T-cell (primary cell): Measurements from ENCODE around the gene EEF1E1. TPM values are rescaled to one million over a fixed set of nuclear protein-coding genes. Genes with fewer than 3 reads are reported as not detected.

ENCODE experiments used
- ATAC-seq, 4 experiments: fragments of 200-7000 bp in 3 of 4; fragments of 150-1000 bp in 1 of 4; cut with Tn5 transposase; replicated peaks in 1 of 4; 1 replicate in 3 of 4; 2 replicates in 1 of 4; pipeline ENCODE4 v1.10.0; 2021; ENCODE audit warnings: moderate library complexity in 3 of 4, mild to moderate bottlenecking in 2 of 4, moderate number of reproducible peaks in 1 of 4
- CTCF ChIA-PET, 2 donors: fragments of 300-600 bp; sonication (Branson Sonifier 250); formaldehyde crosslinking; loops; one replicate each; lab custom pipeline; 2022; ENCODE audit warnings: antibody characterized with exemption in 2 of 2; lab: Charles Lee
- POLR2A ChIA-PET, 2 donors: fragments of 300-600 bp; sonication (Branson Sonifier 250); formaldehyde crosslinking; loops; one replicate each; lab custom pipeline; 2022; ENCODE audit warnings: antibody characterized with exemption in 2 of 2; lab: Charles Lee
- DNase-seq, 35 experiments: peaks; one replicate each; pipeline versions ENCODE4 v3.0.0 to v3.0.0-alpha.2; 2013 to 2023
- H3K27ac ChIP-seq: one replicate; pipeline ENCODE4 v1.5.1; 2013; ENCODE audit warnings: low read length
- H3K27me3 ChIP-seq, 2 experiments: replicated peaks in 1 of 2; 1 replicate in 1 of 2; 2 replicates in 1 of 2; pipeline versions ENCODE4 v1.6.1 to v1.7.0; 2013; ENCODE audit warnings: low read length in 1 of 2, mixed read lengths in 1 of 2; ENCODE audit not compliant: control insufficient read depth in 2 of 2, insufficient read depth in 2 of 2; ENCODE audit errors: extremely low read depth in 1 of 2
- H3K36me3 ChIP-seq, 2 donors: 1 replicate in 1 of 2; 2 replicates in 1 of 2; pipeline versions ENCODE4 v1.6.1 to v1.7.0; 2013; ENCODE audit warnings: low read length in 1 of 2; ENCODE audit not compliant: control insufficient read depth in 2 of 2, insufficient read depth in 1 of 2; ENCODE audit errors: extremely low read depth in 1 of 2
- H3K4me1 ChIP-seq, 2 experiments: 1 replicate in 1 of 2; 2 replicates in 1 of 2; pipeline versions ENCODE4 v1.6.1 to v1.7.0; 2013; ENCODE audit warnings: low read length in 2 of 2, mixed read lengths in 1 of 2; ENCODE audit not compliant: insufficient read depth in 2 of 2, control insufficient read depth in 1 of 2; ENCODE audit errors: extremely low read depth in 1 of 2
- H3K4me3 ChIP-seq, 2 donors: 1 replicate in 1 of 2; 2 replicates in 1 of 2; pipeline versions ENCODE4 v1.5.1 to v1.7.0; 2013; ENCODE audit warnings: mild to moderate bottlenecking in 2 of 2, low read length in 1 of 2, moderate library complexity in 1 of 2; ENCODE audit not compliant: control insufficient read depth in 1 of 2; ENCODE audit errors: extremely low read depth in 1 of 2
- H3K9me3 ChIP-seq: 2 replicates; pipeline ENCODE4 v1.7.0; 2013
- H3K27ac Mint-ChIP-seq, 2 donors: one replicate each; pipeline ENCODE4 v1.8.0; 2020 to 2021; ENCODE audit warnings: mild to moderate bottlenecking in 2 of 2, mixed read lengths in 2 of 2
- H3K27me3 Mint-ChIP-seq, 2 donors: one replicate each; pipeline ENCODE4 v1.8.0; 2021 to 2022; ENCODE audit warnings: mixed read lengths in 2 of 2
- H3K36me3 Mint-ChIP-seq: one replicate; pipeline ENCODE4 v1.8.0; 2021; ENCODE audit warnings: mixed read lengths
- H3K4me1 Mint-ChIP-seq, 3 donors: one replicate each; pipeline ENCODE4 v1.8.0; 2020 to 2022; ENCODE audit warnings: mixed read lengths in 3 of 3, mild to moderate bottlenecking in 1 of 3
- H3K4me3 Mint-ChIP-seq, 3 donors: one replicate each; pipeline ENCODE4 v1.8.0; 2020 to 2022; ENCODE audit warnings: mild to moderate bottlenecking in 3 of 3, mixed read lengths in 3 of 3, moderate library complexity in 3 of 3
- H3K9me3 Mint-ChIP-seq, 3 donors: one replicate each; pipeline ENCODE4 v1.8.0; 2020 to 2022; ENCODE audit warnings: mixed read lengths in 3 of 3
- WGBS: methylation state at CpG from one replicate; pipeline ENCODE4 v1.1.5; 2013; ENCODE audit warnings: missing lambda C conversion rate; ENCODE audit not compliant: insufficient coverage; 5-methylcytosine and 5-hydroxymethylcytosine counted together
- total RNA-seq, 35 experiments: library from RNA in 6 of 35; stranded (reverse) in 6 of 35; fragments of 120-200 nt in 1 of 35; gene quantifications; one replicate each; pipeline versions ENCODE4 v1.2.1 to v1.2.4 and lab custom pipeline; 2013 to 2026

EEF1E1 gene
- total RNA-seq, 5 donors from 2014 or later (not counting 1 experiment from before 2014, with no cell fraction given): 11.7 to 21.9 (median 19.7) TPM

DNA sequence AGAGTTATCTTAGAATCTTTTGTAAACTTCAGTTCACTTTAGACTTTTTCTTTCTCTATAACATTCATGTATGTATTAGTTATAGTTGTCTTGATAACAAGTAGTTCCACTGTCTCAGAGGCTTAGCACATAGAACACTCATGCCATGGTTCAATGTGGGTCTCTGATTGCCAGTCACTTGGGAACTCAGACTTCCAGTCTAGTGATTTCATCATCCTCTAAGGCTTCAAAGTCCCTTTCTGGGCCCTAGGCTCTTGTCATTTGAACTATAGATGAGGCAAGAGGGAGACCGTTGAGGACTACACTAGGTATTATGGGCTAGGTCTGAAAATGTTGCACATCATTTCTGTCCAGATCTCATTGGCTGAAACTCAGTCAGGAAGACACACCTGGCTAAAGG is 8.4 kb upstream of the EEF1E1 start:
- no CpG with 5 or more reads among the region's 1 CpG for WGBS
- Mint-ChIP-seq H3K4me1 (no peaks in the 10 kb centered on the region), H3K9me3 (no peaks in the 10 kb centered on the region), H3K27ac (no peak overlapping the region), H3K36me3 (no peaks in the 10 kb centered on the region), H3K4me3 (no peak overlapping the region), H3K27me3 (peaks cover 55 to 64% of the 10 kb centered on the region in 2 donors)
- CTCF ChIA-PET: no interaction called here
- Histone ChIP-seq H3K4me3 (no peak overlapping the region), H3K27me3 (peaks cover 2 to 11% of the 10 kb centered on the region in 2 experiments), H3K4me1 (no peaks in the 10 kb centered on the region), H3K36me3 (no peaks in the 10 kb centered on the region), H3K27ac (no peak overlapping the region), H3K9me3 (no peaks in the 10 kb centered on the region)
- DNase-seq (no peak), ATAC-seq (no peak)
- POLR2A ChIA-PET: interaction anchor here (0.5 to 0.6 kb wide), 3 partner anchors 46 to 52 kb away, joined by 3 read pairs; no protein-coding TSS in a partner anchor

GRCh38 chr6:8110117-8110721 is 7.9 kb upstream of the EEF1E1 start:
- H3K27ac Mint-ChIP-seq: no peak overlapping the region
- no peak overlapping the region for H3K4me3 Mint-ChIP-seq
- no peaks in the 10 kb centered on the region for H3K36me3 ChIP-seq
- ATAC-seq: no peak
- no peaks in the 10 kb centered on the region for H3K4me1 ChIP-seq
- H3K27me3 ChIP-seq: peaks cover 2 to 8% of the 10 kb centered on the region in 2 experiments
- no peaks in the 10 kb centered on the region for H3K4me1 Mint-ChIP-seq
- no peaks in the 10 kb centered on the region for H3K36me3 Mint-ChIP-seq
- no peak for DNase-seq
- no peak overlapping the region for H3K4me3 ChIP-seq
- no peak overlapping the region for H3K27ac ChIP-seq
- CTCF ChIA-PET: interaction anchor here in 1 of 2 donors (0.5 kb wide), 1 partner anchor 814 kb away, joined by 3 read pairs; no protein-coding TSS in a partner anchor
- no peaks in the 10 kb centered on the region for H3K9me3 Mint-ChIP-seq
- POLR2A ChIA-PET: interaction anchor here (0.5 to 0.6 kb wide), 3 partner anchors 46 to 53 kb away, joined by 3 read pairs; no protein-coding TSS in a partner anchor
- H3K9me3 ChIP-seq: no peaks in the 10 kb centered on the region
- peaks cover 55 to 64% of the 10 kb centered on the region in 2 donors for H3K27me3 Mint-ChIP-seq
- no CpG with 5 or more reads among the region's 4 CpGs for WGBS

DNA sequence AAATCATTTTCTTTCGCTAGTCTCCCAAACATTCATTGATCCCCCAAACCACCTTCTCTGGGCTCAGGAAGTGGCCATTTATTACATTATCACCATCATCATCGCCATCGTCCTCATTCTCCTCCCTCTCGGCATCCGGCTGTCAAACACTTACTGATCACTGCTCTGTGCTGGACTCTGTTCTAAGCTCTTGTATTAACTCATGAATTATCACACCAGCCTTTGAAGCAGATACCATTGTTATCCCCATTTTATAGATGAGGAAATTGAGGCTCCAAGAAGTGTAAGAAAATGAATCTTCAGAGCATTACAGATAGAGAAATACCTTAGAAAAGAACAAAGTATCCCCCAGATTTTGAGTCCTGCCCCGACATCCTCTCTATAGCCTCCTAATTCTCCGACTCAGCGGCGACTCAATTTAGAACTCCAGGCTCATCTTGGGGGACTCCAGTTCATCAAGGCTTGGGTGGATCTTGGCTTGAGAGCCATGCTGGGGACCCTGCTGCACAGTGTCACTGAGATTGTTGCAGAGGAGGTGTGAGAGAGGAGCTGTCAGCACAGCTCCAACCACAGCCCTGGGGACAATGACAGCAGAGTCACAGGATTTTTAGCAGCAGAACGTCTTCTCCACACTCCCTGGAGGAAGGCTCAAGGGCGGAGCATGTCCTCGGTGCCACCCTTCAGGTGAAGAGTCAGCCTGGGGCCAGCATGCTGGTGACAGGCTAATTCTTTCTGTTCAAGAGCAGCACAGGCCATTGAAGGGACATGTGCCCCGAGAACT is 6.6 kb upstream of the EEF1E1 start:
- H3K27ac Mint-ChIP-seq: no peak overlapping the region
- no peak for DNase-seq
- H3K4me3 ChIP-seq: no peak overlapping the region
- H3K4me1 Mint-ChIP-seq: no peaks in the 10 kb centered on the region
- H3K36me3 ChIP-seq: no peaks in the 10 kb centered on the region
- H3K9me3 ChIP-seq: no peaks in the 10 kb centered on the region
- 66% methylated on average over 8 of the region's 13 CpGs for WGBS
- ChIA-PET POLR2A (no interaction called here), CTCF (no interaction called here)
- no peaks in the 10 kb centered on the region for H3K4me1 ChIP-seq
- ATAC-seq: no peak
- no peak overlapping the region for H3K27ac ChIP-seq
- H3K27me3 Mint-ChIP-seq: peaks cover 47 to 64% of the 10 kb centered on the region in 2 donors
- no peaks in the 10 kb centered on the region for H3K36me3 Mint-ChIP-seq
- H3K27me3 ChIP-seq: peaks cover 2 to 8% of the 10 kb centered on the region in 2 experiments
- no peak overlapping the region for H3K4me3 Mint-ChIP-seq
- H3K9me3 Mint-ChIP-seq: no peaks in the 10 kb centered on the region

DNA sequence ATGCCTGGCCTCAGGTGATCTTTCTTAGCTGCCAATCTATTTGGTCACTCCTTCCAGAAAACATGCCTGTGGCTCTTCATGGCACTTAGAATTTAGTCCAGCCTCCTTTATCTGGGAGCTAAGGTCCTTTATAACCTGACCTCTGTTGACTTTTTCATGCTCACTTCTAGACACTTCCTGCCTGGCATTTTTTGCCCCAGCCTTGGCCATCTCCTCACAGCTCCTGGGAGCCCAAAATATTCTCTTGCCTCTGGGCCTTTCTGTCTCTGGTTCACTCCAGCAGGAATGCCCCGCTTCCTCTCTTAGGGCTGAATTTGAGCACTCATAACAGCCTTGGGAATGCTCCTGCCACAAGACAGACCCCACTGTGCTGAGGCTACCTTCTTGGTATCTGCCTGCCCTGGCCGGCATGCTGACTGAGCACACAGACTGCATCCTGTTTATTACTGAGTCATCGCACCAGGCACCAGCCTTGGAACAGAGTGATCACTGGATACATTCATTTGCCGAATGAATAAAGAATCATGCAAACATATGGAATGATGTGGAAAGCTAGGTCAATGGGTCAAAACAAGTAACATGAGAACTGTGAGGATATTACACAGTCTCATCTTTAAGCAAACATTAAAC is 5.8 kb upstream of the EEF1E1 start:
- Mint-ChIP-seq H3K9me3 (no peaks in the 10 kb centered on the region), H3K27ac (no peak overlapping the region), H3K4me1 (peaks cover 0 to under 1% (median 0%) of the 10 kb centered on the region in 3 donors), H3K4me3 (no peak overlapping the region), H3K36me3 (no peaks in the 10 kb centered on the region), H3K27me3 (peaks cover 46 to 63% of the 10 kb centered on the region in 2 donors)
- ChIA-PET CTCF (no interaction called here), POLR2A (no interaction called here)
- ATAC-seq (no peak), DNase-seq (no peak)
- Histone ChIP-seq H3K27ac (no peak overlapping the region), H3K27me3 (peaks cover 2 to 8% of the 10 kb centered on the region in 2 experiments), H3K4me3 (no peak overlapping the region), H3K9me3 (no peaks in the 10 kb centered on the region), H3K36me3 (no peaks in the 10 kb centered on the region), H3K4me1 (no peaks in the 10 kb centered on the region)
- WGBS: 43% methylated on average over 3 of the region's 4 CpGs

DNA sequence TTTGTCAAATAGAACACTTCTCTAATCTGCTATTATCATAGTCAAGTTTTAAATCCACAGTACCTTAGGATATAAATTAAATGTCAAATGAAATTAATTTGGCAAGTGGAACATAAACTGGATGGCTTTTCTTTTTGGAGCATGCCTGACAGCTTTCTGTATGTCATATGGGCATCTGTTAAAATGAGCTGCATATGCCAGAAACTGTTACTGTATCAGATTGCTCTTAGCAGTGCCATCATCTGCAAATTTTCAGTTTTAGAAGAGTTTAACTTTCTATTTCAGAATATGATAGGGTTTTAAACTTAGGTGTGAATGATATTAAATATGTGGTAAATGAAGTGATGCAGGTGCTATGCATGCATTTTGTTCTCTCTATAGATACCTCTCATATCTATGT is 3.4 kb upstream of the EEF1E1 start:
- Histone ChIP-seq H3K9me3 (no peaks in the 10 kb centered on the region), H3K36me3 (no peaks in the 10 kb centered on the region), H3K4me1 (peaks cover 6 to 12% of the 10 kb centered on the region in 2 experiments), H3K4me3 (no peak overlapping the region), H3K27ac (no peak overlapping the region), H3K27me3 (peaks cover 0 to 5% of the 10 kb centered on the region in 2 experiments)
- DNase-seq: no peak
- ChIA-PET CTCF (no interaction called here), POLR2A (no interaction called here)
- peaks cover 39 to 45% of the 10 kb centered on the region in 2 donors for H3K27me3 Mint-ChIP-seq
- H3K4me1 Mint-ChIP-seq: peaks cover 12 to 22% (median 16%) of the 10 kb centered on the region in 3 donors
- no peaks in the 10 kb centered on the region for H3K9me3 Mint-ChIP-seq
- no peaks in the 10 kb centered on the region for H3K36me3 Mint-ChIP-seq
- no peak overlapping the region for H3K4me3 Mint-ChIP-seq
- no peak for ATAC-seq
- no peak overlapping the region for H3K27ac Mint-ChIP-seq

- no peak for DNase-seq
- ChIA-PET CTCF (no interaction called here), POLR2A (no interaction called here)
- Mint-ChIP-seq H3K27me3 (peaks cover 29 to 30% of the 10 kb centered on the region in 2 donors), H3K4me1 (peaks cover 28 to 37% (median 30%) of the 10 kb centered on the region in 3 donors), H3K9me3 (no peaks in the 10 kb centered on the region), H3K36me3 (peaks cover 7% of the 10 kb centered on the region), H3K4me3 (no peak overlapping the region), H3K27ac (no peak overlapping the region)
- Histone ChIP-seq H3K4me3 (no peak overlapping the region), H3K27me3 (peaks cover 0 to 5% of the 10 kb centered on the region in 2 experiments), H3K27ac (no peak overlapping the region), H3K4me1 (peaks cover 6 to 14% of the 10 kb centered on the region in 2 experiments), H3K9me3 (no peaks in the 10 kb centered on the region), H3K36me3 (peaks cover 0 to 3% of the 10 kb centered on the region in 2 donors)
- no peak for ATAC-seq
These were observed 1.4 kb upstream of the EEF1E1 start for GRCh38 chr6:8103726-8104125.
